Stimulated activated CD8-positive, alpha-beta memory T cell treated with anti-CD3 and anti-CD28 coated beads, Interleukin-4, amount 100 ng/mL, for 4 hours (primary cell): Measurements from ENCODE around the gene ANKRD9.
"Not testable (repeated sequence)": the region's sequence is repeated elsewhere in the genome, so short reads cannot be mapped to it uniquely, and the experiment has no call there.

Experiments
- DNase-seq, 2 donors: peaks; one replicate each; pipeline ENCODE4 v3.0.0-alpha.2; 2020; ENCODE audit warnings: low read depth in 2 of 2, low spot score in 1 of 2

Gene ANKRD9, protein sequence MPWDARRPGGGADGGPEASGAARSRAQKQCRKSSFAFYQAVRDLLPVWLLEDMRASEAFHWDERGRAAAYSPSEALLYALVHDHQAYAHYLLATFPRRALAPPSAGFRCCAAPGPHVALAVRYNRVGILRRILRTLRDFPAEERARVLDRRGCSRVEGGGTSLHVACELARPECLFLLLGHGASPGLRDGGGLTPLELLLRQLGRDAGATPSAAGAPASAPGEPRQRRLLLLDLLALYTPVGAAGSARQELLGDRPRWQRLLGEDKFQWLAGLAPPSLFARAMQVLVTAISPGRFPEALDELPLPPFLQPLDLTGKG

DNA sequence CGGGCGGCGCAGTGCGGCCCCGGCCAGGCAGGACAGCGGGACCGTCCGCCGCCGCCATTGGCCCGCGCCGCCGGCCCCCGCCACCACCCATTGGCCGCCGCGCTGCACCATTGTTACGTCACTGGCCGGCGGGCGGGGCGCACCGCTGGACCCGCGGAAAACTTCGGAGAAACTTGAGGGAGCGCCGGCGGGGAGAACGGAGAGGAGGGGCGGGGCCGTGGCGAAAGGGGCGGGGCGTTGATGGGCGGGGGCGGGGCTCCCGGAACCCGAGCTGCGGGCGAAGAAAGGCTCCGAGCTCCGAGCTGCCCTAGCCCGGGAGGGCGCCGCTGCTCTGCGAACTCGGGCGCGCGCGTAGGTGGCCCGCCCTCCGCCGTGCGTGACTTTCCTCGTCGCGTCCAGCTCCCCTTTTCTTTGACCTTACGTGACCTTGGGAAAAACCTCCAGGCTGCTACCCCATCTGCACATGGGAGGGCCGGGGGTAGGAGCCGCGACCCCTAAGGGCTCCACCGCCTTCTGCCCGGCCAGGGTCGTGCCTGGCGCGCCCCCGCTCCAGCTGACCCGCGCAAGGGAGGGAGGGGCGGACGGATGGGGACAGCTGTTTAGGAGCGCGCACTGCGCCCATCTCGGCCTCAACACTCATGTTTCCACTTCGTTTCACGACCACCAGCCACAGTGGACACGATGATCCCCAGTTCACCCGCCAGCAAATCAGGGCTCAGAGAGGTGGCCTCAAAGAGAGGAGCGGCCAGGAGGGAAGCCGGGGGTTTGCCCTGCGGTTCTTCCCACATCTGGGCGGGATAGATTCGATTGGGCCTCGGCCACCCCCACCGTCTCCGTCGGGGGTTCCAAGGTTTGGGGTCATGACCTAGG, at the start of gene ANKRD9:
TSS of gene ANKRD9 (minus strand) at position 31 of the 870 bp plus-strand sequence. CDS start 1,887 bp downstream, outside the sequence.
- DNase-seq: peak; percentile 63 to 74

DNA sequence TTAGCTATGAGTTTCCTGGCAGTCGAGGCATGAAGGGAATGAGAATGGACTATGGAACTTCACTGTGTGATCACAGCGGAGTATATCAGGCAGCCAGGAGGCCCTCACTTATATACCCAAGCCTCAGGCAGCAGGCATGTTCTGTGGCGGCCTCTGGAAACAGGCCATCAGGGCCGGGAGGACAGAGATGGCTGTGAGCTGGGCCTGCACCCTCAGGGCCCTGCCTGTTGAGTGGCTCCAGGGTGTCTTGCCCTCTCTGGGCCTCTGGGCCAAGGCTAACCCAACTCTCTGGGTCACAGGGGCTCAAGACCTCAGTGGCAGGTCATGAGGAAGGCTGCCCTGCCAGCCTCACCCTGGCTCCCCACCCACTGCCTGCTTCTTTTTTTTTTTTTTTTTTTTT, 49.0 kb upstream of the ANKRD9 start:
- DNase-seq: no peak

DNA sequence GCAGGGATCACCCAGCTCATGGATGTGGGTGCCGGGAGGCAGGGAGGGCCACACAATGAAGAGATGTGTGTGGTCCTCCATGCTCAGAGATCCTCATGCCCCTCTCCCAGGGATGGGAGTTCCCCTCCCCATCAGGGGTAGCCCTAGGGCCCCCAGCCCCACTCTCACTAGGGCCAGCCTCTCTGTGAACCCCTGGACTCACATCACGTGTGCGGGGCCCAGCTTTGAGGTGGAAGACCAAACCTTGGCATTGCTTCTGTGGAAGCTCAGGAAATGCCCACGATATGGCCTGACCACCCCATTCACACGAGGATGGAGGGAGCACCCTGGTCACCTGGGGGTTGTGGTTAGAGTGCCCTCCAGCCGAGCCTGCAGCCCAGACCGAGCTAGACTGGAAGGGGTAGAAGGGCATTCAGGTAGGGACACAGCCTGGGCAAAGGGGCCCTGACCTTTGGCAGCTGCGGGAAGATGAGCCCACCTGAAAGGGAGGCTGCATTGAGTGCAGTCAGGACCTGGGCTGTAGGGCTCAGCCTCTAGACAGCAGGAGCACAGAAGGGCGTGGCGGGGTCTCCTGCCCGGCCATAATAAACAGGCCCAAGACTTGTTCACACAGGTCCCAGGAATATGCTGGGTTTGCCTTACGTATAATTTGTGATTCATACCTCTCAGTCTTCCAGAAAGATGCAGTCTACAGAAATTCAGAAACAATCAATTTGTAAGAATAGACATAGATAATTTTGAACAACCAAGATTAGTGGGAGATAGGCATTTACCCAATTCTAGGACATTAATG, 48.1 kb upstream of the ANKRD9 start:
- DNase-seq: no peak

DNA sequence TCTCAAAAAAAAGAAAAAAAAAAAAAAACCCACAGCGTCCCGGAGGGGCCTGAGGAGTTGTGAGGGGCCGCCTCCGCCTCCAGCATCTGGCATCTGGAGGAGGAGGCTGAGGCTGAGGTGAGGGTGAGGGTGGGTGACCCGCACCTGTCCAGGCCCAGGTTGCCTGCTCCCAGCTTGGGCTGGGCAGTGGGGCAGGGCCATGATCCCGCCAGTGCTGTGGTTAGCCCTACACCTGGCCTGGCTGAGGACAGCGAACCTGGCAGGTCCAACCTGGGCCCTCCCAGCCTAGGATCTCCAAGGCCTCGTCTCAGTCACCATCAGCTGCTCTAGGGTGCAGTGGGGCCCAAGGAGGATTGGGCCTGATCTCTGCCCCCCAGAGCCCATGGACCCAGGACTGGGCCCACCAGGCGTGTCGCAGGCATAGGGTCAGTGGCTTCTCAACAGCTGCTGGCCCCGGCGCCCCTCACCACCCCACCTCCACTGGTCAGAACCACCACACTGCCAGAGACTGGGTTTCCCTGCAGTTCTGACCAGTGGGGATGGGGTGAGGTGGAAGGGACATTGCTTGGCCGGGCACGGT, 46.6 kb upstream of the ANKRD9 start:
- DNase-seq: no peak

DNA sequence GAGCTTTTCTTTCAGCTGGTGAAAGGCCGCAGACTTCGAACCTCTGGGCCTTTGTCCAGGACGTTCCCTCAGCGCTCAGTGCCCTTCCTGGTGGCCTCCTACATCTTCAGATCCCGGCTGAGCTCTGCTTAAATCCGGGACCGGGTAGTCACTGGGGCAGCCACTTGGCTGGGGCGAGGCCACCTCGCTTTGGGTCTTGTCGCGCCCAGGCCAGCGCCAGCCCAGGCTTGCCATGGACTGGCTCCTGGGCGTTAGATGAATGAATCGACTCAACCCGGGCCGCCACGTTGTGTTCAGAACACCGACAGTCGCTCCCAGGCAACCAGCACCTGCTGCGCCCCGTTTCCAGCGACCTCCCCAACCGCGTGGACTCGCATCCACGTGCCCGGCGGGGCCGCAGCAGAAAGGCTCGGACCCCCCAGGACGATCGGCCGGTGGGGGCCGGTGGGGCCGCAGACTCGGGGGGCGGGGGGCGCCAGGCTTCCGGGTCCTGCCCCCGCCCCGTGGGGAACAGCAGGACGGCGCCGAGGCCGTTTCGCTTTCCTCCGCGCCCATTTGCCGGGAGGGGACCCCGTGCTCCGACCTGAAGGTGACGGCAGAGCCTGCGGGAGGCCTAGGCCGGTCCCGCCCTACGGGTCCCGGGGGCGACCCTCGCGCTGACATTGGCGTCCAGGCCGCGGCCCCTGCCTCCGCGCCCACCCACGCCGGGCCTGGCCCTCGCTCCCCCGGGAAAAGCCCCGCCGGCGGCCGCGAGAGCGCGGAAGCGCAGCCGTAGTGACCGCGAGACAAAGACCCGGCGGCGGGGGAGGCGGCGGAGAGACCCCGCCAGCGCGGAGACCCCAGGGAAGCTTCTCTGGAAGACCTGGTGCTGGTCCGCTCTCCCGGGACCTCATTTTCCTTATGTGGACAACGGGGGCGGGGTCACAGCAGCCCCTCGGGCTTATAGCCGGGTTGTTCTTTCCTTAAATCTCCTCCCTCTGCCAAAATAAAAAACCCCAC, 45.5 kb upstream of the ANKRD9 start:
- peak; percentile 24 to 37 for DNase-seq

DNA sequence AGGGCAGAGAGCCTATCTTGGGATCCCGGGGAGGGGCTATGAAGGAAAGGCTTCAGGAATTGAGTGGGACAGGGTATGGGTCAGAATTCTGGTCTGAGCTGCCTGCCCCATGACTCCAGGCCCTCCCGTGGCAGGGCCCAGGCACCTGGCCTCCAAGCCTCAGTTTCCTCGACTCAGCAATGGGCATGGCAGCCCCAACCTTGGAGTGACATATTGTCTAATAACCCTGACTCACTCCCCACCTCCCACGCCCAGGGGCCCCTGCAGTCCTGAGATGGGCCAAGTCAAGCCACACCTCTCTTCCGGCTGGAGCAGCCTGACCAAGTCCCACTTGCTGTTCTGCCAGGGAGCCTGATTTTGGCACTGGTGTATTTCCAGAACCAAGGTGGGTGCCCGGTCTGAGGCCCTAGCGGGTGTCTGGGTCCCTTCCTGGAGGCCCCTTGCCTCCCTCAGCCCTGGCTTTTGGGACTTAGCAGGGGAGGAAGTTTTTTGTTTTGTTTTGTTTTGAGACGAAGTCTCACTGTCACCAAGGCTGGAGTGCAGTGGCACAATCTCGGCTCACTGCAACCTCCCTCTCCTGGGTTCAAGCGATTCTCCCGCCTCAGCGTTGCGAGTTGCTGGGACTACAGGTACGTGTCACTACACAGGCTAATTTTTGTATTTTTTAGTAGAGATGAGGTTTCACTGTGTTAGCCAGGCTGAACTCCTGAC, 42.6 kb upstream of the ANKRD9 start:
- DNase-seq: no peak

DNA sequence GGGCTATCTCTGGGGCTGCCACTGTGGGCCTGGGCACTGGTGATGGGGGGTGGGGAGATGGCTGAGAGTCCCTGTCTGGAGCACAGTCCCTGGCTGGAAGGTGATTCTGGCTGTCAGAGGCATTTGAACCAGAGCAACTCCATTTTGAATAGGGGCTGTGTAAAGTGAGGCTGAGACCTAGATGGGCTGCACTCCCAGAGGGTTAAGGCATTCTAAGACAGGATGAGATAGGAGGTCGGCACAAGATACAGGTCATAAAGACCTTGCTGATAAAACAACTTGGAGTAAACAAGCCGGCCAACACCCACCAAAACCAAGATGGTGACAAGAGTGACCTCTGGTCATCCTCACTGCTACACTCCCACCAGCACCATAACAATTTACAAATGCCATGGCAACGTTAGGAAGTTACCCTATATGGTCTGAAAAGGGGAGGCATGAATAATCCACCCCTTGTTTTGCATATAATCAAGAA, 41.4 kb upstream of the ANKRD9 start:
- DNase-seq: not testable (repeated sequence)

DNA sequence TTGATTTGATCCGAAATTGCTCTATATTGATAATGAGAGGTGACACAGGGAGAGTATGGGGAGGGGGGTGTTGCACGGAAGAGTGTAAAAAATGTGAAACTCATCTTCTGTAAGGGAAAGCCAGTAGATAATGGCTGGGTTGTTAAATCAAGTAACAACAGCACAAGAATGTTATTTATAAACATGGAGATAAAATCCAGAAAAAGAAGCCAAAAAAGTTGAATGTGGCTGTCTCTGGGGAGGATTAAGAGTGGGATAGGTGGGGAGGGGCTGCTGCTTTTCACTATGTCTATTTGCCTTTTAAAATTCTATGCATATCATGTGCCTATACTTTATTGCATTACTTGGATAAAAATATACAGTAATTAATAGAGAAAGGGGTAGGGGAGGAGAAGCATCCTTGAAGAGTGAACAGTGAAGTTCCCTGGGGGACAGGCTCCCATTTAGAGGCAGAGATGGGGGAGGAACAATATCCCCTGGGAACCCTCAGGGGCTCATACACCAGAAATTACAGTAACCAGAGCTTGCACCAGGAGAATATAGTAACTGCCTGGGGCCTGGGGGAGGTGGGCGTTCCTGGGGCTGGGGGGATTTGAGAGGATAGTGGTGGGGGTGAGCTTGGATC, 39.2 kb upstream of the ANKRD9 start:
- DNase-seq: no peak

DNA sequence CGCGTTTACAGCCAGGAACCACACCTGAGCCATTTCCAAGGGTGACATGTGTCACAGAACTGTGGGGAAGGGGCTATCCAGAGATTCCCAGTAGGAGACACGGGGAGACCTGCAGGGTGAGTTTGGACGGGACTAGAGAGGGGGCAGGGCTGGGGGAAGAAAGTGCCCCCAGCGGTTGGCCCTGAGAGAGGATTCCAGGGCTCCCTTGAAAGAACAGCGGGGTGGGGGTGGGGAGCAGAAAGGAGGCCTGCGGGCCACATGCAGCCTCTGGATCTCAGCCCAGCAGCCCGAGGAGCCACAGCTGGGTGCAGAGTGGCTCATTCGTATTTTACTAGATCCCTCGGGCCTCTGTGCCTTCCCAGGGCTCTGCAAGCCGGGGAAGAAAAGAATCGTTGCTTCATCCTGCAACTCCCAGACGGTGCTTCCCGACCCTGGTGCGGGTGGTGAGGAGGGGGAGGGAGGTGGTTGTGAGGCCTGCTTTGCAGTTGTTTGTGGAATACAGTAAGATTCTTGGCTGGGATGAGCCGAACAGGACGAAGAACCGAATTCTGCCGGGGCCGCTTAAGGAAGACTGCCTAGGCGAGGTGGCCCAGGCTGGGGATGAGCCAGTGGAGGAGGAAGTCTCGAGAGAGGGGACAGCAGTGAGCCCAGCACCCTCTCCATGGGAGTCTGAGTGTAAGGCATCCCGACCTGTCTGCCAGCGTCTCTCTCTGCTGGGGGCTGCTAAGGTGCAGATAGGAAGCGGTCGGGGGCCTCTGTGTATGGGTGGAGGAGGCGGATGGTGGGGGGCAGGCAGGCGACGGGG, 36.1 kb upstream of the ANKRD9 start:
- no peak for DNase-seq

DNA sequence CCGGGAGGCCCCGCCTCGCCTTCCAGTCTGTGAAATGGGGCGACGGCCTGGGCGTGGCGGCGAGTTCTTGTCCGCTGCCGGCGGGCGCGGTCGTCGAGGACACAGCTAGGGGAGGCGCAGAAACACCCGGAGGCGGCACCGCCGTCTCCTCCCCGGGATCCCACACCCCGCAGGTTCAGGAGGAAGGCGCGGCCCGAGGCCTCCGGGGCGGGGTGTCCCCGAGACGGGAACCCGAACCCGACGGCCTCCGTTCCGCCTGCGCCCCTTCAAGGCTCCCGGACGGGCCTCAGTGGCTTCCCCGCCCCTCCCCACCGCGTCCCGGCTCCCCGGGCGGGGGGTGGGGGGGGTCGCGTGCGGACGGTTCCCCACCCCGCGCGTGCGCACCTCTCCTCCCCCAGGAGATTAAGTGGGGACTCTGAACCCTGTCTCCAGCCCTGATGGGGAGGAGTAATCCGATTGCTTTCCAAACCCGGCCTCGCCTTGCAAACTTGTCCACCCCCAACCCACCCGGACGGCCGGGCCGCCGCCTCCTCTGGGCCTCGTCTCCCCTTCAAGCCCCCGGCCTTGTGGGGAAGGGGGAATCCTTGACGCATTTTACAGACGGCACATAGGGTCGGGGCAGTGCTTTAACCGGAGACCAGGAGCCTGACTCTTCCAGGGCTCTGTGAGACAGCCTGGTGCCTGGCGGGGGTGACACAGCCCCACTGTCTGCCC, 35.3 kb upstream of the ANKRD9 start:
- no peak for DNase-seq

DNA sequence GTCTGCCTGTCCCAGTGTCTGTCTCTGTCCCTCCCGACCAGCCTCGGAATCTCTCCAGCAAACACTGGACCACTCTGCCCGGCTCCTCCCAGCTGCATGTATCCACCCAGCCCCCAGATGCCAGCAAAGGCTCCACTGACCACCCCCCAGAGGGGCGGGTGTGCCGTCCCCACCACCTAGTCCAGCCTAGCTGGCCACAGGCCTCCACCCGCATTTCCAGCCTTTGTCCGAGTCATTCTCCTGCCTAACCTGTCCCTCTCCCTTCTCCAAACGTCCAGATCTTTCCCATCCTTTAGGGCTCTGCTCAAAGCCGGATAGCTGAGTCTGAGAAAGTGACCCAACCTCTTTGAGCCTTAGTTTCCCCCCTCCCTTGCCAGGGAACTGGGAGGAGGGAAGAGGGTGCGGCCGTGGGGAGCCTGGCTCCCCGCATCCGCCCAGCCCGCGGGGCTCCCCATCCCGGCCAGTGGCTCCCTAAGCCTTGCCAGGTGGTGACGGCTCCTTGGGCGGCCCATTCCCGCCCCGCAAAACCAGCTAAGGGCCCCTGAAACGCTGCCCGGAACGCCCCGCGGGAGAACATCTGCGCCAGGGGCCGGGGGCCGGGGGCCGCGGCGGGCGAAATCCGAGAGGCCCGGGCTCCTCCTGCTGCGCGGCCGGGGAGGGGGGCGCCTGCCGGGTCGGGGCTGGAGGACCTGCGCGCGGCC, 34.6 kb upstream of the ANKRD9 start:
- DNase-seq: no peak

DNA sequence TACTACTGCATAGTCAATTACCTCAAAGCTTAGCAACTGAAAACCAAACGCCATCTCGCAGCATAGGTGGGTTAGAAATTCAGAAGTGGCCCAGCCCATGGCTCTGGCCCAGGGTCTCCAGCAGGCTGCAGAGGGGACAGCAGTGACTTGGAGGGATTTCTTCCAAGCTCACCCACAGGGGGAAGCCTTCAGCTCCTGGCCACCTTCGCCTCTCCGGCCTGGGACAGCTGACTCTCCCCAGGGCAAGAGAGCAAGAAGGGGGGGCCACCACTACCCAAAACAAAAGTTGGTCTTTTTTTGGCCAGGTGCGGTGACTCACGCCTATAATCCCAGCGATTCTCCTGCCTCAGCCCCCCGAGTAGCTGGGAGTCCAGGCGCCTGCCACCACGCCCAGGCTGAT, 32.2 kb upstream of the ANKRD9 start:
- DNase-seq: no peak

DNA sequence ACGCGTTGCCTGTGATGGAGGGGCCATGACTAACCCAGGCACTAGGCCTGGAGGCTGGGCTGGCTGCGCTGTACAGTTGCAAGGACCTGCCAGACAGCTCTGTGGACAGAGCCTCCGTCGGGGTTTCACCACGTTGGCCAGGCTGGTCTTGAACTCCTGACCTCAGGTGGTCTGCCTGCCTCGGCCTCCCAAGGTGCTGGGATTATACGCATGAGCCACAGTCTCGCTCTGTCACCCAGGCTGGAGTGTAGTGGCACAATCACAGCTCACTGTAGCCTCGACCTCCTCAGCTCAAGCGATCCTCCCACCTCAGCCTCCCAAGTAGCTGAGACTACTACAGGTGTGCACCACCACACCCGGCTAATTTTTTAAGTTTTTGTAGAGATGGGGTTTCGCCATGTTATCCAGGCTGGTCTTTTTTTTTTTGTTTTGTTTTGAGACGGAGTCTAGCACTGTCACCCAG, 31.5 kb upstream of the ANKRD9 start:
- DNase-seq: not testable (repeated sequence)

DNA sequence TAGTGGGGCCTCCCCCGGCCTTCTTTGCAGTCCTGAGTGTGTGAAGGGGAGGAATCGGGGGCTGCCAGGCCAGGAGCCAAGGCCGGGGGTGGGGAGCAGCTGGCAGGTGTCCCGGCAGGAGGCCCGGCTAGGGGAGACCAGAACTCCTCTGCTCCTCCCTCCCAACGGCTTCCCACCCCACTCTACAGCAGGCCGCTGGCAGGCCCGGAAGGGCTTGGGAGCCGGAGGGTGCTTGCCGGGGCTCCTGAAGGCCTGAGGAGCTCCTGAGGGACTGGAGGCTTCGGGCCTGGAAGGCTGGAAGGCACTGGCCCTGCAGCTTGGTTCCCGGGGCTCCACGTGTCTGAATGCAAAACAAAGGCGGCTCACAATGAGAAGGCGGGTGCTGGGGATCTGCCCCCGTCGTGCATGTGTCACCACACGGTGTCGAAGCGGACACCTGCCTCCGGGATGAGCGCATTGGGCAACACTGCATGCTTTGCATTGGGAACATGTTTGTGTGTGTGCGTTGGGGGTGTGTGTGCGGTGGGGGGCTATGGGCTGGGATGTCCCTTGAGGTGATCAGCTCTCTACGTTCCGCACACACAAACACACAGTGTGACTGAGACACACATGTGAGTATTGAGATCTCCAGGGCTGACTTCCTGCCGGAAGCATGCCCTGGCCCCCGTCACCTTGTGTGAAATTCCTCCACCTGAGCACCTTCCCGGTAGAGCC, 30.9 kb upstream of the ANKRD9 start:
- DNase-seq: no peak

DNA sequence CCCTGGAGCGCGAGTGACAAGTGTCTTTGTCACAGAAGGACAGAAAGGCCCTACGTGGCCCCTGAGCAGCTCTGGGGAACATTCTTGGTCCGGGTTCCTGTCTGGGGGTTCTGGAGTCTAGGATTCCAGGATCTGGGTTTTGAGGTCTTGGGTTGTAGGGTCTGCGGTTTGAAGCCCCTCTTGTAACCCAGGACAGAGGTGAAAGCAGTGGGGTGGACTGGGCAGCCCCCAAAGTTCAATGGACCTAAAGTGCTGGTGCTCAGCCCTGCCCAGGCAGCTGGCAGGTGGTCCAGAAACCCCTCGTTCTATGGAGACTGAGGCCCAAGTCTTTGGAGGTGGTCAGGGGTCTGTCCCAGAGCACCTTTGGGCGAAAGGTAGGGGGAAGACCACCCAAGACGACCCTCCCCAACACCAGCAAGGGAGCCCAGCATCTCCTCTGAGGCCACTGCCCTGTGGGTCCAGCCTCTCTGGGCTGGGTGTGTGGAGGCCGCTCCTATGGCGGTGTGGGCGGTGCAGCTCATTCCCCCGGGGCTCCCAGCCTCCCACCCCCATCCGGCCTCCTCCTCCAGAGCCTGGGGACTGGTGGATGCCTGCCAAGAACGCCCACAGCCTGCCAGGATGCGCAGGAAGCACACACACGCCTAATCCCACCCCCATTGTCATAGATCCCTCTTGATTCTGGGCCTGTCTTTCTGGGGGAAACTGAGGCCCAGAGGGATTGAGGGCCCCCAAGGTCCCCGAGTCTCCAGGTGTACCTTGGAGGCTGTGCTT, 30.2 kb upstream of the ANKRD9 start:
- DNase-seq: no peak
